Astrocyte (in vitro differentiated cells and primary cell): ENCODE data around the gene TMEM191C.
"Not testable (repeated sequence)": the region's sequence is repeated elsewhere in the genome, so short reads cannot be mapped to it uniquely, and the experiment has no call there.

Experiments used
- EZH2 ChIP-seq: IDR thresholded peaks from 2 replicates; pipeline ENCODE4 v1.6.1; 2012; ENCODE audit warnings: mild to moderate bottlenecking, low read length, inconsistent platforms; ENCODE audit not compliant: insufficient read depth
- TF ChIP-seq, protein P1 (sequence below): IDR thresholded peaks from 2 replicates; pipeline ENCODE4 v1.5.1; 2011; ENCODE audit warnings: low read depth, mild to moderate bottlenecking, inconsistent platforms, low read length, moderate library complexity; ENCODE audit not compliant: insufficient read depth

- TF ChIP-seq, protein P1, sequence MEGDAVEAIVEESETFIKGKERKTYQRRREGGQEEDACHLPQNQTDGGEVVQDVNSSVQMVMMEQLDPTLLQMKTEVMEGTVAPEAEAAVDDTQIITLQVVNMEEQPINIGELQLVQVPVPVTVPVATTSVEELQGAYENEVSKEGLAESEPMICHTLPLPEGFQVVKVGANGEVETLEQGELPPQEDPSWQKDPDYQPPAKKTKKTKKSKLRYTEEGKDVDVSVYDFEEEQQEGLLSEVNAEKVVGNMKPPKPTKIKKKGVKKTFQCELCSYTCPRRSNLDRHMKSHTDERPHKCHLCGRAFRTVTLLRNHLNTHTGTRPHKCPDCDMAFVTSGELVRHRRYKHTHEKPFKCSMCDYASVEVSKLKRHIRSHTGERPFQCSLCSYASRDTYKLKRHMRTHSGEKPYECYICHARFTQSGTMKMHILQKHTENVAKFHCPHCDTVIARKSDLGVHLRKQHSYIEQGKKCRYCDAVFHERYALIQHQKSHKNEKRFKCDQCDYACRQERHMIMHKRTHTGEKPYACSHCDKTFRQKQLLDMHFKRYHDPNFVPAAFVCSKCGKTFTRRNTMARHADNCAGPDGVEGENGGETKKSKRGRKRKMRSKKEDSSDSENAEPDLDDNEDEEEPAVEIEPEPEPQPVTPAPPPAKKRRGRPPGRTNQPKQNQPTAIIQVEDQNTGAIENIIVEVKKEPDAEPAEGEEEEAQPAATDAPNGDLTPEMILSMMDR, result not testable (repeated sequence)
- not testable (repeated sequence) for TF ChIP-seq EZH2
Observed at GRCh38 chr22:21499623-21500506, 32.7 kb downstream of the TMEM191C start.
